IPS-18a (cell line): ENCODE results near the gene GCC1.

Source experiments
- H3K27ac ChIP-seq: one replicate; pipeline ENCODE4 v1.5.1; 2013; ENCODE audit warnings: low read length
- H3K27me3 ChIP-seq: one replicate; pipeline ENCODE4 v1.6.1; 2013; ENCODE audit warnings: mild to moderate bottlenecking, low read length; ENCODE audit not compliant: control insufficient read depth, insufficient read depth
- H3K36me3 ChIP-seq: one replicate; pipeline ENCODE4 v1.6.1; 2013; ENCODE audit warnings: low read depth, low read length; ENCODE audit not compliant: control insufficient read depth
- H3K4me1 ChIP-seq: one replicate; pipeline ENCODE4 v1.6.1; 2013; ENCODE audit warnings: low read depth, low read length; ENCODE audit not compliant: control insufficient read depth
- H3K4me3 ChIP-seq: one replicate; pipeline ENCODE4 v1.5.1; 2013; ENCODE audit warnings: low read length
- H3K9ac ChIP-seq: one replicate; pipeline ENCODE4 v1.6.1; 2013; ENCODE audit warnings: mild to moderate bottlenecking, low read length, moderate library complexity
- H3K9me3 ChIP-seq: one replicate; pipeline ENCODE4 v1.6.1; 2013; ENCODE audit warnings: low read depth, low read length; ENCODE audit not compliant: control insufficient read depth

GCC1 gene

GRCh38 chr7:127588697-127589482, 3.5 kb upstream of the GCC1 start:
- H3K4me3 ChIP-seq: peak overlapping the region; percentile 81

GRCh38 chr7:127588019-127588696, 2.8 kb upstream of the GCC1 start, which contains the start of gene ARF5:
Gene ARF5, plus strand, starts transcription at chr7:127588411. Its CDS starts 88 bp downstream, at chr7:127588499.
- H3K9me3 ChIP-seq: no peaks in the 10 kb centered on the region
- H3K9ac ChIP-seq: peak within 1 kb of the TSS; percentile 84
- peak within 1 kb of the TSS; percentile 81 for H3K4me3 ChIP-seq
- peaks cover 13% of the 10 kb centered on the region for H3K36me3 ChIP-seq
- peaks cover 8% of the 10 kb centered on the region for H3K4me1 ChIP-seq
- H3K27me3 ChIP-seq: peaks cover 22% of the 10 kb centered on the region
- peak within 1 kb of the TSS; percentile 29 for H3K27ac ChIP-seq

More at GRCh38 chr7:127588697-127589482, 3.5 kb upstream of the GCC1 start:
- Histone ChIP-seq H3K27ac (peak overlapping the region; percentile 29), H3K9ac (peak overlapping the region; percentile 84), H3K36me3 (peaks cover 13% of the 10 kb centered on the region), H3K27me3 (peaks cover 22% of the 10 kb centered on the region), H3K9me3 (no peaks in the 10 kb centered on the region), H3K4me1 (peaks cover 8% of the 10 kb centered on the region)

- Histone ChIP-seq H3K4me3 (peak overlapping the region; percentile 62), H3K36me3 (peaks cover 17% of the 10 kb centered on the region), H3K27ac (no peak overlapping the region), H3K9ac (no peak overlapping the region), H3K4me1 (peaks cover 8% of the 10 kb centered on the region), H3K9me3 (no peaks in the 10 kb centered on the region), H3K27me3 (peaks cover 22% of the 10 kb centered on the region)
Observed at GRCh38 chr7:127587663-127588018, 2.2 kb upstream of the GCC1 start.

GRCh38 chr7:127586346-127586745, 950 bp upstream of the GCC1 start:
- peaks cover 22% of the 10 kb centered on the region for H3K27me3 ChIP-seq
- H3K4me1 ChIP-seq: peaks cover 8% of the 10 kb centered on the region
- H3K4me3 ChIP-seq: no peak overlapping the region
- no peaks in the 10 kb centered on the region for H3K9me3 ChIP-seq
- H3K27ac ChIP-seq: no peak overlapping the region
- H3K36me3 ChIP-seq: peaks cover 24% of the 10 kb centered on the region
- H3K9ac ChIP-seq: no peak overlapping the region

- no peak overlapping the region for H3K27ac ChIP-seq
- peak overlapping the region; percentile 77 for H3K4me3 ChIP-seq
- no peaks in the 10 kb centered on the region for H3K9me3 ChIP-seq
- peaks cover 18% of the 10 kb centered on the region for H3K36me3 ChIP-seq
- peak overlapping the region; percentile 60 for H3K9ac ChIP-seq
- peaks cover 8% of the 10 kb centered on the region for H3K4me1 ChIP-seq
- peaks cover 22% of the 10 kb centered on the region for H3K27me3 ChIP-seq
Observed at GRCh38 chr7:127584648-127585043, 750 bp downstream of the GCC1 start.

GRCh38 chr7:127582361-127582760, 3.0 kb downstream of the GCC1 start:
- Histone ChIP-seq H3K9ac (no peak overlapping the region), H3K9me3 (no peaks in the 10 kb centered on the region), H3K4me3 (no peak overlapping the region), H3K36me3 (peaks cover 18% of the 10 kb centered on the region), H3K27me3 (peaks cover 17% of the 10 kb centered on the region), H3K4me1 (peaks cover 4% of the 10 kb centered on the region), H3K27ac (no peak overlapping the region)

GRCh38 chr7:127581716-127582115, 3.7 kb downstream of the GCC1 start:
- H3K4me1 ChIP-seq: peaks cover 4% of the 10 kb centered on the region
- H3K27ac ChIP-seq: no peak overlapping the region
- no peaks in the 10 kb centered on the region for H3K9me3 ChIP-seq
- peaks cover 10% of the 10 kb centered on the region for H3K27me3 ChIP-seq
- no peak overlapping the region for H3K4me3 ChIP-seq
- peaks cover 18% of the 10 kb centered on the region for H3K36me3 ChIP-seq
- no peak overlapping the region for H3K9ac ChIP-seq

- Histone ChIP-seq H3K27me3 (no peaks in the 10 kb centered on the region), H3K27ac (no peak overlapping the region), H3K4me3 (no peak overlapping the region), H3K9me3 (no peaks in the 10 kb centered on the region), H3K4me1 (peaks cover 4% of the 10 kb centered on the region), H3K9ac (no peak overlapping the region), H3K36me3 (peaks cover 18% of the 10 kb centered on the region)
Observed at GRCh38 chr7:127580612-127581011, 4.8 kb downstream of the GCC1 start.

GRCh38 chr7:127578711-127579275, 6.6 kb downstream of the GCC1 start:
- Histone ChIP-seq H3K36me3 (peaks cover 18% of the 10 kb centered on the region), H3K9ac (no peak overlapping the region)

GRCh38 chr7:127578036-127578684, 7.2 kb downstream of the GCC1 start:
- H3K27ac ChIP-seq: no peak overlapping the region
- H3K9ac ChIP-seq: no peak overlapping the region
- peaks cover 18% of the 10 kb centered on the region for H3K36me3 ChIP-seq
- H3K4me3 ChIP-seq: no peak overlapping the region
- no peaks in the 10 kb centered on the region for H3K27me3 ChIP-seq
- no peaks in the 10 kb centered on the region for H3K4me1 ChIP-seq
- H3K9me3 ChIP-seq: no peaks in the 10 kb centered on the region

More at GRCh38 chr7:127578711-127579275, 6.6 kb downstream of the GCC1 start:
- Histone ChIP-seq H3K4me1 (no peaks in the 10 kb centered on the region), H3K9me3 (no peaks in the 10 kb centered on the region), H3K27ac (no peak overlapping the region), H3K27me3 (no peaks in the 10 kb centered on the region), H3K4me3 (no peak overlapping the region)

- H3K4me3 ChIP-seq: no peak overlapping the region
- H3K9me3 ChIP-seq: no peaks in the 10 kb centered on the region
- H3K36me3 ChIP-seq: no peaks in the 10 kb centered on the region
- H3K27ac ChIP-seq: no peak overlapping the region
- no peak overlapping the region for H3K9ac ChIP-seq
- no peaks in the 10 kb centered on the region for H3K27me3 ChIP-seq
- H3K4me1 ChIP-seq: no peaks in the 10 kb centered on the region
Observed at GRCh38 chr7:127571741-127572505, 13.5 kb downstream of the GCC1 start.
